WERI-Rb-1 (cell line): ENCODE results near the gene CAMTA1.

ENCODE experiments used
- DNase-seq: peaks from one replicate; pipeline ENCODE4 v3.0.0-alpha.2; 2020
- H3K27ac ChIP-seq: fragments of 250-450 bp; sonication (Bioruptor Pico); 2 replicates; pipeline ENCODE4 v1.5.1; 2020; ENCODE audit warnings: mild to moderate bottlenecking, moderate library complexity
- H3K27me3 ChIP-seq: fragments of 250-450 bp; sonication (Bioruptor Pico); 2 replicates; pipeline ENCODE4 v1.5.1; 2021; ENCODE audit warnings: mild to moderate bottlenecking, low read depth, moderate library complexity; ENCODE audit not compliant: insufficient read depth, severe bottlenecking
- H3K36me3 ChIP-seq: fragments of 250-450 bp; sonication (Bioruptor Pico); 2 replicates; pipeline ENCODE4 v1.5.1; 2020; ENCODE audit warnings: mild to moderate bottlenecking, moderate library complexity
- H3K4me3 ChIP-seq: 2 replicates; pipeline ENCODE4 v1.5.1; 2011; ENCODE audit warnings: low read depth, mild to moderate bottlenecking, control low read depth, low read length
- H3K9me3 ChIP-seq: fragments of 250-450 bp; sonication (Bioruptor Pico); 2 replicates; pipeline ENCODE4 v1.5.1; 2021; ENCODE audit warnings: mild to moderate bottlenecking, moderate library complexity; ENCODE audit not compliant: severe bottlenecking
- TF ChIP-seq, protein P1 (sequence below): IDR thresholded peaks from 2 replicates; pipeline ENCODE4 v1.5.1; 2011; ENCODE audit warnings: low read depth, mild to moderate bottlenecking, control low read depth, inconsistent platforms, low read length

Gene CAMTA1

GRCh38 chr1:7365706-7366105 lies 580.5 kb downstream of the CAMTA1 start:
- no peak for DNase-seq
- Histone ChIP-seq H3K27me3 (no peaks in the 10 kb centered on the region), H3K27ac (no peak overlapping the region), H3K36me3 (no peaks in the 10 kb centered on the region), H3K9me3 (no peaks in the 10 kb centered on the region), H3K4me3 (no peak overlapping the region)
- TF ChIP-seq, protein P1, sequence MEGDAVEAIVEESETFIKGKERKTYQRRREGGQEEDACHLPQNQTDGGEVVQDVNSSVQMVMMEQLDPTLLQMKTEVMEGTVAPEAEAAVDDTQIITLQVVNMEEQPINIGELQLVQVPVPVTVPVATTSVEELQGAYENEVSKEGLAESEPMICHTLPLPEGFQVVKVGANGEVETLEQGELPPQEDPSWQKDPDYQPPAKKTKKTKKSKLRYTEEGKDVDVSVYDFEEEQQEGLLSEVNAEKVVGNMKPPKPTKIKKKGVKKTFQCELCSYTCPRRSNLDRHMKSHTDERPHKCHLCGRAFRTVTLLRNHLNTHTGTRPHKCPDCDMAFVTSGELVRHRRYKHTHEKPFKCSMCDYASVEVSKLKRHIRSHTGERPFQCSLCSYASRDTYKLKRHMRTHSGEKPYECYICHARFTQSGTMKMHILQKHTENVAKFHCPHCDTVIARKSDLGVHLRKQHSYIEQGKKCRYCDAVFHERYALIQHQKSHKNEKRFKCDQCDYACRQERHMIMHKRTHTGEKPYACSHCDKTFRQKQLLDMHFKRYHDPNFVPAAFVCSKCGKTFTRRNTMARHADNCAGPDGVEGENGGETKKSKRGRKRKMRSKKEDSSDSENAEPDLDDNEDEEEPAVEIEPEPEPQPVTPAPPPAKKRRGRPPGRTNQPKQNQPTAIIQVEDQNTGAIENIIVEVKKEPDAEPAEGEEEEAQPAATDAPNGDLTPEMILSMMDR, result no peak

DNA sequence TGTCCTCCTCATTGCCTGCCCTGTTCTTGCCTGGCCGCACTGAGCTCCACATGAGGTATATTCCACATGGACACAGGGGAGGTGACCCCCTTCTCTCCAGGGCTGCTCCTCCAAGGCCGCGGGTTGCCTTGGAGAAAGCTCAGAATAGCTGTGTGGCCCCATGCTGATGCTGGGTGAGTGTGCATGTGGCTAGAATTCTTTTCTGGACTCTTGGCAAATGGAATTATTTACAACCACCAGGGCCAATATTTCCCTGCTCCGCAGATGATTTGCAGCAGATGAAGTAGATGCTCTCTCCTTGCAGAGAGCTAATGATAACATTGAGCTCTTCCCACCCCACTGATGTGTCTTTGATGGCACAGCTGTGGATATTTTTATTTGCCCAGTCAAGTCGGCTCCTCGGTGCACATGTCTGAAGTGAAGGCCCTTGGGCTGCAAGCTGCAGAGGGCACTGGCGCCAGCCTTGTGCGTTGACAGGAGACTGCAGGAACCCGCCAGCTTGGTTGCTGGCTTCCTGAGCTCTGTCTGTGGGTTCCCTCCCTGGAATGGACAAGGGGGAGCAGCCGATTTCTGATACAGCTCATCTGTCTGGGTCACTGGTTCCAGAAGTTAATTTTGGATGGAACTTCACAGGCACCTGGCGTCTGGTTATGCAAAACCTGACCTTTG lies 581.2 kb downstream of the CAMTA1 start:
- Histone ChIP-seq H3K36me3 (no peaks in the 10 kb centered on the region), H3K27me3 (no peaks in the 10 kb centered on the region), H3K9me3 (no peaks in the 10 kb centered on the region), H3K4me3 (no peak overlapping the region), H3K27ac (no peak overlapping the region)
- DNase-seq, result no peak
- TF ChIP-seq, protein P1, result no peak

- DNase-seq, result no peak
- H3K36me3 ChIP-seq, result no peaks in the 10 kb centered on the region
- no peak overlapping the region for H3K27ac ChIP-seq
- H3K27me3 ChIP-seq, result no peaks in the 10 kb centered on the region
- H3K4me3 ChIP-seq, result no peak overlapping the region
- TF ChIP-seq, protein P1, result no peak
- H3K9me3 ChIP-seq, result no peaks in the 10 kb centered on the region
These were observed 581.9 kb downstream of the CAMTA1 start for GRCh38 chr1:7366955-7367665.

DNA sequence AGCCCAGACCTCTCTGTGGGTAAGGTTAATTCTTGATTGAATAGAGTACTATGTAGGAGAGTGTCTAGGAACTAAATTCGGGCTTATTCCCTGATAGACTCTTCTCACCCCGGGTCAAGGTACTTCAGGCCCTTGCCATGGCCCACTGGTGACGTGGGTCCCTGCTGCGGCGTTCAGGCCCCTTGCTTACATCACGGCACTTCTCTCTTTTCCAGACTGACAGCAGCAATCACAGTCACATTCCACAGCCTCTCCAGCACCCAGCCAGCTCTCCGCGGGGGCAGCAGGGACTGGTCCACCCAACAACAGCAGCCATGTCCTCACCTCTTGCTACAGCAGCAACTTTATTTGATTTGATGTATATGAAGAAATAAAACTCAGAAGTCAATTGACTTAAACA lies 584.6 kb downstream of the CAMTA1 start:
- Histone ChIP-seq H3K36me3 (no peaks in the 10 kb centered on the region), H3K4me3 (no peak overlapping the region), H3K27ac (no peak overlapping the region), H3K9me3 (no peaks in the 10 kb centered on the region), H3K27me3 (no peaks in the 10 kb centered on the region)
- TF ChIP-seq, protein P1, result no peak
- DNase-seq, result no peak

DNA sequence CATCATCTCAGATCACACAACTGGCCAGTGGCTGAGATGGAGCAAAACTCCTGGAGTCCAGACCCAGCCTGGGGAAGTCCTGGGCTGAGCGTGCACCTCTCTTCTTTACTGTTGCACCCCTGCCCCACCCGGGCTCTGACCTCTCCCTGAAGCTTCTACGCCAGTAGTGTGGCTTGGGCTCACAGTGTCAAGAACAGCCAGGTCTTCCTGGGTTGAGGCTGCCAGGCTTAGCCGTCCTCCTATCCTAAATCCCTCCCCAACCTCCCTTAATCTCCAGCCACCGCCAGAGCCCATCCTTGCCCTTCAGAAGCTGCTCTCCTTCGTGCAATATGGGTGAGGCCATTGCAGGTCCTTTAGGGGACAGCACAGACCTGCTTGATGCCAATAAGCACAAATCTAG lies 586.7 kb downstream of the CAMTA1 start:
- TF ChIP-seq, protein P1, result no peak
- no peaks in the 10 kb centered on the region for H3K27me3 ChIP-seq
- H3K36me3 ChIP-seq, result no peaks in the 10 kb centered on the region

More for the DNA sequence above, 586.7 kb downstream of the CAMTA1 start:
- H3K9me3 ChIP-seq, result no peaks in the 10 kb centered on the region
- DNase-seq, result peak; percentile 45
- H3K27ac ChIP-seq, result no peak overlapping the region
- no peak overlapping the region for H3K4me3 ChIP-seq
